GM19452 (cell line): ENCODE results near the gene MANF.
A peak's percentile ranks its signal among the peaks of the same experiment; 100 is the strongest.

Source experiments
- ATAC-seq: cut with Tn5 transposase; IDR thresholded peaks from one replicate; pipeline ENCODE4 v1.9.1; 2021; ENCODE audit not compliant: unreplicated experiment

Gene MANF

GRCh38 chr3:51389423-51390183 lies 4.5 kb downstream of the MANF start:
- ATAC-seq, result no peak

- no peak for ATAC-seq
Observed at GRCh38 chr3:51390246-51391074, 5.4 kb downstream of the MANF start.

- ATAC-seq, result peak; percentile 92
Observed at GRCh38 chr3:51391075-51391565, 6.0 kb downstream of the MANF start, which contains the start of gene RBM15B. Gene RBM15B (plus strand): TSS chr3:51391285. CDS start chr3:51391400, 115 bp downstream.

- peak; percentile 22 for ATAC-seq
Observed at GRCh38 chr3:51391566-51392354, 6.7 kb downstream of the MANF start.

GRCh38 chr3:51392355-51393133 lies 7.5 kb downstream of the MANF start:
- ATAC-seq, result no peak

- ATAC-seq, result no peak
Observed at GRCh38 chr3:51393134-51393495, 8.0 kb downstream of the MANF start.

- ATAC-seq, result no peak
Observed at GRCh38 chr3:51393564-51393963, 8.5 kb downstream of the MANF start.

- no peak for ATAC-seq
Observed at GRCh38 chr3:51394541-51394940, 9.4 kb downstream of the MANF start.

GRCh38 chr3:51395493-51396213 lies 10.6 kb downstream of the MANF start:
- ATAC-seq, result no peak

- no peak for ATAC-seq
Observed at GRCh38 chr3:51396401-51396800, 11.3 kb downstream of the MANF start.

GRCh38 chr3:51397392-51397791 lies 12.3 kb downstream of the MANF start:
- no peak for ATAC-seq

GRCh38 chr3:51398595-51399310 lies 13.7 kb downstream of the MANF start:
- no peak for ATAC-seq

GRCh38 chr3:51400166-51400565 lies 15.1 kb downstream of the MANF start:
- ATAC-seq, result no peak

GRCh38 chr3:51401735-51402134 lies 16.6 kb downstream of the MANF start:
- no peak for ATAC-seq

- ATAC-seq, result no peak
Observed at GRCh38 chr3:51403675-51404074, 18.6 kb downstream of the MANF start.

- ATAC-seq, result no peak
Observed at GRCh38 chr3:51408021-51408420, 22.9 kb downstream of the MANF start.

GRCh38 chr3:51408813-51409212 lies 23.7 kb downstream of the MANF start:
- ATAC-seq, result no peak

- ATAC-seq, result no peak
Observed at GRCh38 chr3:51422211-51422610, 37.1 kb downstream of the MANF start.

GRCh38 chr3:51426921-51427320 lies 41.8 kb downstream of the MANF start:
- ATAC-seq, result no peak
